ENCODE measurements around the gene TFEB.

The TFEB gene

GRCh38 chr6:41763470-41763869 is 28.1 kb upstream of the TFEB start:
- DNase-seq = no peak

- DNase-seq = no peak
Observed at GRCh38 chr6:41759905-41760579, 24.6 kb upstream of the TFEB start.

GRCh38 chr6:41759106-41759904 is 23.9 kb upstream of the TFEB start:
- DNase-seq = no peak

- DNase-seq = no peak
Observed at GRCh38 chr6:41758641-41759035, 23.2 kb upstream of the TFEB start.

- no peak for DNase-seq
Observed at GRCh38 chr6:41757931-41758640, 22.7 kb upstream of the TFEB start.

GRCh38 chr6:41757271-41757670 is 21.9 kb upstream of the TFEB start:
- no peak for DNase-seq

GRCh38 chr6:41756354-41756753 is 20.9 kb upstream of the TFEB start:
- DNase-seq = no peak

- DNase-seq = no peak
Observed at GRCh38 chr6:41755895-41756294, 20.5 kb upstream of the TFEB start.

- no peak for DNase-seq
Observed at GRCh38 chr6:41750374-41750773, 15.0 kb upstream of the TFEB start.

GRCh38 chr6:41748542-41748941 is 13.1 kb upstream of the TFEB start:
- DNase-seq = no peak

GRCh38 chr6:41748102-41748477 is 12.7 kb upstream of the TFEB start:
- DNase-seq = no peak

- no peak for DNase-seq
Observed at GRCh38 chr6:41747256-41748101, 12.1 kb upstream of the TFEB start, which contains the start of gene PGC. TSS of gene PGC (minus strand) at chr6:41747397. CDS start at chr6:41747334, 63 bp downstream.

GRCh38 chr6:41746107-41746506 is 10.7 kb upstream of the TFEB start:
- DNase-seq = no peak

GRCh38 chr6:41744236-41744787 is 8.9 kb upstream of the TFEB start:
- no peak for DNase-seq

GRCh38 chr6:41743406-41744235 is 8.2 kb upstream of the TFEB start:
- no peak for DNase-seq

GRCh38 chr6:41741625-41742490 is 6.5 kb upstream of the TFEB start:
- no peak for DNase-seq

GRCh38 chr6:41740366-41741162 is 5.2 kb upstream of the TFEB start:
- no peak for DNase-seq

GRCh38 chr6:41739041-41739440 is 3.6 kb upstream of the TFEB start:
- no peak for DNase-seq

GRCh38 chr6:41737591-41738130 is 2.3 kb upstream of the TFEB start:
- no peak for DNase-seq

Data from amniotic stem cell (primary cell).